ENCODE results near the gene MLANA. TPM values are rescaled to one million over a fixed set of nuclear protein-coding genes. Genes with fewer than 3 reads are reported as not detected.
A peak's percentile ranks its signal among the peaks of the same experiment; 100 is the strongest.

MLANA gene
- total RNA-seq, 2 experiments from 2014 or later: not detected

DNA sequence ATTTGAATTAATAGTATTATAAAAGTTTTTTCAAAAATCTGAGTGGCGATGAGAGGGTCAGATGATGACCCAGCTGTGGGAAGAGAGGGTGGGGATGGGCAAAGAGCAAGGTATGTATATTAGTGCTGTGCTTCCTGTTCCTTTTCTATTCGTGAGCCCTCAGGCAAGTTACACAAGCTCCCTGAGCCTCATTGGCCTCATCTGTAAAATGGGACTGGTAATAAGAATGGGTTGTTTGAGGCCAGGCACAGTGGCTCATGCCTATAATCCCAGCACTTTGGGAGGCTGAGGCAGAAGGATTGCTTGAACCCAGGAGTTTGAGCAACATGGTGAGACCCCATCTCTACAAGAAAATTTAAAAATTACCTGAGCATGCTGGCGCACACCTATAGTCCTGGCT is 24.0 kb upstream of the MLANA start:
- H3K36me3 ChIP-seq (ENCODE audit: insufficient read depth, low read length): no peaks in the 10 kb centered on the region
- Mint-ChIP-seq H3K27ac (no peak overlapping the region), H3K36me3 (ENCODE audit: low read depth) (no peaks in the 10 kb centered on the region)

GRCh38 chr9:5868235-5868634 is 22.5 kb upstream of the MLANA start:
- DNase-seq (no peak), ATAC-seq (ENCODE audit: poor library complexity) (no peak)
- POLR2A ChIA-PET: no interaction called here
- Mint-ChIP-seq H3K4me1 (ENCODE audit: low read depth) (peaks cover 5% of the 10 kb centered on the region), H3K4me3 (no peak overlapping the region), H3K27ac (no peak overlapping the region), H3K27me3 (no peaks in the 10 kb centered on the region), H3K36me3 (ENCODE audit: low read depth) (no peaks in the 10 kb centered on the region), H3K9me3 (no peaks in the 10 kb centered on the region)
- no peak for TF ChIP-seq CTCF (IDR thresholded peaks at IDR 0.05)
- Histone ChIP-seq H3K4me3 (ENCODE audit: low read length) (no peak overlapping the region), H3K36me3 (ENCODE audit: insufficient read depth, low read length) (no peaks in the 10 kb centered on the region), H3K27ac (ENCODE audit: low read depth in 1 of 2, low read length in 2 of 2) (no peak overlapping the region), H3K9me3 (ENCODE audit: control insufficient read depth in 1 of 2, insufficient read depth in 1 of 2, low read length in 2 of 2) (no peaks in the 10 kb centered on the region), H3K27me3 (ENCODE audit: control insufficient read depth in 1 of 2, insufficient read depth in 2 of 2, low read length in 2 of 2) (no peaks in the 10 kb centered on the region), H3K4me1 (ENCODE audit: insufficient read depth, low read length) (peaks cover 5% of the 10 kb centered on the region)
- intact Hi-C loops (cut with DNase I, micrococcal nuclease): loop anchor here in 1 of 2 experiments (10.0 kb wide), 1 partner anchor 57 kb away; no protein-coding TSS in a partner anchor
- CTCF ChIA-PET: interaction anchor here (1.0 kb wide), 1 partner anchor 10 kb away, joined by 3 read pairs; no protein-coding TSS in a partner anchor

More for the DNA sequence above, 24.0 kb upstream of the MLANA start:
- Mint-ChIP-seq H3K4me3 (no peak overlapping the region), H3K4me1 (ENCODE audit: low read depth) (peaks cover 5% of the 10 kb centered on the region), H3K27me3 (no peaks in the 10 kb centered on the region), H3K9me3 (no peaks in the 10 kb centered on the region)
- H3K27me3 ChIP-seq (ENCODE audit: control insufficient read depth in 1 of 2, insufficient read depth in 2 of 2, low read length in 2 of 2): no peaks in the 10 kb centered on the region
- H3K27ac ChIP-seq (ENCODE audit: low read depth in 1 of 2, low read length in 2 of 2): no peak overlapping the region
- no peaks in the 10 kb centered on the region for H3K9me3 ChIP-seq (ENCODE audit: control insufficient read depth in 1 of 2, insufficient read depth in 1 of 2, low read length in 2 of 2)
- intact Hi-C loops (cut with DNase I, micrococcal nuclease): loop anchor here in 1 of 2 experiments (10.0 kb wide), 1 partner anchor 58 kb away; no protein-coding TSS in a partner anchor
- no peak for DNase-seq
- H3K4me1 ChIP-seq (ENCODE audit: insufficient read depth, low read length): peaks cover 5% of the 10 kb centered on the region
- no peak overlapping the region for H3K4me3 ChIP-seq (ENCODE audit: low read length)
- ChIA-PET POLR2A (no interaction called here), CTCF (no interaction called here)
- no peak for ATAC-seq (ENCODE audit: poor library complexity)
- TF ChIP-seq CTCF (IDR thresholded peaks at IDR 0.05): no peak

DNA sequence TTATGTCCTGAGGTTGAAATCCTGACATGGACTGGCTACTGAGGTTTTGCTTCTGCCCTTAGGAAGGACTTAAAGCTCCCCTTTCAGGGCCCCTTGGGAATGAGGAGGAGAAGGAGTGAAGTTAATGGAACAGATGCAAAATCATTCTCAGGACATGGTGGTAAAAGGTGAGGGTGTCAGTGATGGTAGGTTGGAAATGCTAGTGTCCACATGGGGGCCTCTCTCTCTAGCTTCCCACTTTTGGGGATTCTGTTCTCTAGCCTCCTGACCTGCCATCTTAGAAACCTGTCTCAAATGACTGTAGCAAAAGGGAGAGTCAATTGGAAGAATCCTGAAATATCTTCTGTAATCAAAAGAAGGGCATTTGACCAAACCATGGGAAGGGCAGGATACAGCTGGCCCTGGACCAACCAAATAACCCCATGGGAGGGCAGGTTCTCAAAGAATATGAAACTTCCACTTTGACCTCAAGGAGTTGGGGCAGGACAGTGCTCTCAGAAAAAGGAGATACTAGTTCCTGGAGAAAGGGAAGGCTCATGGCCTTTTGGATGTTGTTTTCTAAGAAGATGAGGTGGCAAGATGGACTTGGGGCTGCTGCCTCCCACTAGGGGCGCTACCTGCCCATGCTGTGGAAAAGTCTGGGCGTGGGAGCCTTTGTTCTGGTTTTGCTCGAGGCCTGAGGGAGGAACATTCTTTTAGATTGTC is 21.2 kb upstream of the MLANA start:
- Mint-ChIP-seq H3K4me3 (no peak overlapping the region), H3K27ac (no peak overlapping the region)
- intact Hi-C loops (cut with DNase I, micrococcal nuclease): loop anchor here in 1 of 2 experiments (5.0 to 10.0 kb wide), 2 partner anchors 37 to 55 kb away; partner anchors contain the start of gene ERMP1

More for the DNA sequence above, 21.2 kb upstream of the MLANA start:
- DNase-seq (peak in 7 of 14 experiments; percentile 5 to 38 (median 21)), ATAC-seq (ENCODE audit: poor library complexity) (no peak)
- no peak for TF ChIP-seq CTCF (IDR thresholded peaks at IDR 0.05)
- peaks cover 5% of the 10 kb centered on the region for H3K4me1 Mint-ChIP-seq (ENCODE audit: low read depth)
- no peaks in the 10 kb centered on the region for H3K27me3 Mint-ChIP-seq
- H3K27me3 ChIP-seq (ENCODE audit: control insufficient read depth in 1 of 2, insufficient read depth in 2 of 2, low read length in 2 of 2): no peaks in the 10 kb centered on the region
- no peaks in the 10 kb centered on the region for H3K9me3 ChIP-seq (ENCODE audit: control insufficient read depth in 1 of 2, insufficient read depth in 1 of 2, low read length in 2 of 2)
- no peak overlapping the region for H3K27ac ChIP-seq (ENCODE audit: low read depth in 1 of 2, low read length in 2 of 2)
- POLR2A ChIA-PET: no interaction called here
- CTCF ChIA-PET: interaction anchor here (2.8 kb wide), 1 partner anchor 36 kb away, joined by 9 read pairs; the partner anchor contains the start of gene ERMP1
- no peaks in the 10 kb centered on the region for H3K36me3 ChIP-seq (ENCODE audit: insufficient read depth, low read length)
- peaks cover 5% of the 10 kb centered on the region for H3K4me1 ChIP-seq (ENCODE audit: insufficient read depth, low read length)
- H3K4me3 ChIP-seq (ENCODE audit: low read length): no peak overlapping the region
- H3K9me3 Mint-ChIP-seq: no peaks in the 10 kb centered on the region
- no peaks in the 10 kb centered on the region for H3K36me3 Mint-ChIP-seq (ENCODE audit: low read depth)
